ENCODE data around the gene RNF115.
A peak's percentile ranks its signal among the peaks of the same experiment; 100 is the strongest.
"Not testable (repeated sequence)": the region's sequence is repeated elsewhere in the genome, so short reads cannot be mapped to it uniquely, and the experiment has no call there.

RNF115 gene

GRCh38 chr1:145757420-145757819, 66.5 kb downstream of the RNF115 start:
- Mint-ChIP-seq H3K4me3 (no peak overlapping the region), H3K27me3 (no peaks in the 10 kb centered on the region), H3K9me3 (peaks cover 19% of the 10 kb centered on the region), H3K36me3 (ENCODE audit: low read depth) (peaks cover 85% of the 10 kb centered on the region), H3K4me1 (ENCODE audit: low read depth) (peaks cover 5% of the 10 kb centered on the region), H3K27ac (no peak overlapping the region)
- intact Hi-C loops (cut with micrococcal nuclease), result no loop called here

- H3K27me3 Mint-ChIP-seq, result no peaks in the 10 kb centered on the region
- H3K9me3 Mint-ChIP-seq, result no peaks in the 10 kb centered on the region
- H3K27ac Mint-ChIP-seq, result no peak overlapping the region
- no peak overlapping the region for H3K4me3 Mint-ChIP-seq
- intact Hi-C loops (cut with micrococcal nuclease), result no loop called here
- H3K4me1 Mint-ChIP-seq (ENCODE audit: low read depth), result peaks cover 25% of the 10 kb centered on the region
- H3K36me3 Mint-ChIP-seq (ENCODE audit: low read depth), result peaks cover 89% of the 10 kb centered on the region
Measured at GRCh38 chr1:145751491-145752037, 72.3 kb downstream of the RNF115 start.

- Mint-ChIP-seq H3K27ac (no peak overlapping the region), H3K36me3 (ENCODE audit: low read depth) (peaks cover 89% of the 10 kb centered on the region), H3K9me3 (no peaks in the 10 kb centered on the region), H3K27me3 (no peaks in the 10 kb centered on the region), H3K4me1 (ENCODE audit: low read depth) (peaks cover 21% of the 10 kb centered on the region), H3K4me3 (no peak overlapping the region)
- intact Hi-C loops (cut with micrococcal nuclease), result no loop called here
Measured at GRCh38 chr1:145750426-145750825, 73.5 kb downstream of the RNF115 start.

- intact Hi-C loops (cut with micrococcal nuclease), result no loop called here
- H3K9me3 Mint-ChIP-seq, result no peaks in the 10 kb centered on the region
- H3K36me3 Mint-ChIP-seq (ENCODE audit: low read depth), result peaks cover 100% of the 10 kb centered on the region
- no peaks in the 10 kb centered on the region for H3K27me3 Mint-ChIP-seq
- peaks cover 20% of the 10 kb centered on the region for H3K4me1 Mint-ChIP-seq (ENCODE audit: low read depth)
- H3K27ac Mint-ChIP-seq, result no peak overlapping the region
- no peak overlapping the region for H3K4me3 Mint-ChIP-seq
Measured at GRCh38 chr1:145747398-145748247, 76.3 kb downstream of the RNF115 start.

- Mint-ChIP-seq H3K36me3 (ENCODE audit: low read depth) (peaks cover 42% of the 10 kb centered on the region), H3K4me1 (ENCODE audit: low read depth) (no peaks in the 10 kb centered on the region)
- intact Hi-C loops (cut with micrococcal nuclease), result no loop called here
Measured at GRCh38 chr1:145740269-145740668, 83.6 kb downstream of the RNF115 start.

GRCh38 chr1:145736191-145736590, 87.7 kb downstream of the RNF115 start:
- Mint-ChIP-seq H3K4me1 (ENCODE audit: low read depth) (no peaks in the 10 kb centered on the region), H3K27ac (no peak overlapping the region)

More at GRCh38 chr1:145740269-145740668, 83.6 kb downstream of the RNF115 start:
- no peak overlapping the region for H3K27ac Mint-ChIP-seq
- H3K9me3 Mint-ChIP-seq, result no peaks in the 10 kb centered on the region
- no peak overlapping the region for H3K4me3 Mint-ChIP-seq
- no peaks in the 10 kb centered on the region for H3K27me3 Mint-ChIP-seq

GRCh38 chr1:145730900-145731299, 93.0 kb downstream of the RNF115 start:
- Mint-ChIP-seq H3K4me3 (no peak overlapping the region), H3K9me3 (no peaks in the 10 kb centered on the region), H3K4me1 (ENCODE audit: low read depth) (no peaks in the 10 kb centered on the region), H3K27ac (no peak overlapping the region), H3K36me3 (ENCODE audit: low read depth) (peaks cover 7% of the 10 kb centered on the region), H3K27me3 (no peaks in the 10 kb centered on the region)
- intact Hi-C loops (cut with micrococcal nuclease), result no loop called here

More at GRCh38 chr1:145736191-145736590, 87.7 kb downstream of the RNF115 start:
- H3K9me3 Mint-ChIP-seq, result no peaks in the 10 kb centered on the region
- intact Hi-C loops (cut with micrococcal nuclease), result no loop called here
- H3K27me3 Mint-ChIP-seq, result no peaks in the 10 kb centered on the region
- H3K36me3 Mint-ChIP-seq (ENCODE audit: low read depth), result peaks cover 4% of the 10 kb centered on the region
- H3K4me3 Mint-ChIP-seq, result no peak overlapping the region

- peaks cover 7% of the 10 kb centered on the region for H3K36me3 Mint-ChIP-seq (ENCODE audit: low read depth)
- H3K27me3 Mint-ChIP-seq, result no peaks in the 10 kb centered on the region
- intact Hi-C loops (cut with micrococcal nuclease), result no loop called here
- H3K4me3 Mint-ChIP-seq, result no peak overlapping the region
- H3K4me1 Mint-ChIP-seq (ENCODE audit: low read depth), result no peaks in the 10 kb centered on the region
- H3K27ac Mint-ChIP-seq, result no peak overlapping the region
- H3K9me3 Mint-ChIP-seq, result no peaks in the 10 kb centered on the region
Measured at GRCh38 chr1:145730467-145730866, 93.4 kb downstream of the RNF115 start.

- Mint-ChIP-seq H3K36me3 (ENCODE audit: low read depth) (peaks cover 7% of the 10 kb centered on the region), H3K4me3 (no peak overlapping the region), H3K27ac (no peak overlapping the region), H3K9me3 (no peaks in the 10 kb centered on the region), H3K4me1 (ENCODE audit: low read depth) (no peaks in the 10 kb centered on the region), H3K27me3 (no peaks in the 10 kb centered on the region)
- intact Hi-C loops (cut with micrococcal nuclease), result no loop called here
Measured at GRCh38 chr1:145729666-145730436, 94.0 kb downstream of the RNF115 start.

- intact Hi-C loops (cut with micrococcal nuclease), result no loop called here
- H3K4me3 Mint-ChIP-seq, result no peak overlapping the region
Measured at GRCh38 chr1:145729196-145729595, 94.7 kb downstream of the RNF115 start.

GRCh38 chr1:145726193-145726592, 97.7 kb downstream of the RNF115 start:
- intact Hi-C loops (cut with micrococcal nuclease); H3K36me3 Mint-ChIP-seq (ENCODE audit: low read depth); H3K9me3 Mint-ChIP-seq; H3K27ac Mint-ChIP-seq; H3K4me3 Mint-ChIP-seq; H3K4me1 Mint-ChIP-seq (ENCODE audit: low read depth); H3K27me3 Mint-ChIP-seq: not testable (repeated sequence)

More at GRCh38 chr1:145729196-145729595, 94.7 kb downstream of the RNF115 start:
- Mint-ChIP-seq H3K9me3 (no peaks in the 10 kb centered on the region), H3K36me3 (ENCODE audit: low read depth) (peaks cover 7% of the 10 kb centered on the region), H3K27ac (no peak overlapping the region), H3K27me3 (no peaks in the 10 kb centered on the region), H3K4me1 (ENCODE audit: low read depth) (no peaks in the 10 kb centered on the region)

- H3K36me3 Mint-ChIP-seq (ENCODE audit: low read depth), result no peaks in the 10 kb centered on the region
- intact Hi-C loops (cut with micrococcal nuclease), result no loop called here
- H3K4me3 Mint-ChIP-seq, result peak overlapping the region; percentile 41
- peaks cover 10% of the 10 kb centered on the region for H3K4me1 Mint-ChIP-seq (ENCODE audit: low read depth)
- H3K9me3 Mint-ChIP-seq, result no peaks in the 10 kb centered on the region
- peaks cover 23% of the 10 kb centered on the region for H3K27me3 Mint-ChIP-seq
- no peak overlapping the region for H3K27ac Mint-ChIP-seq
Measured at GRCh38 chr1:145720878-145721671, 102.8 kb downstream of the RNF115 start.

- no peak overlapping the region for H3K4me3 Mint-ChIP-seq
- H3K9me3 Mint-ChIP-seq, result no peaks in the 10 kb centered on the region
- H3K27ac Mint-ChIP-seq, result no peak overlapping the region
- peaks cover 10% of the 10 kb centered on the region for H3K4me1 Mint-ChIP-seq (ENCODE audit: low read depth)
- H3K36me3 Mint-ChIP-seq (ENCODE audit: low read depth), result no peaks in the 10 kb centered on the region
- intact Hi-C loops (cut with micrococcal nuclease), result no loop called here
- peaks cover 23% of the 10 kb centered on the region for H3K27me3 Mint-ChIP-seq
Measured at GRCh38 chr1:145720556-145720877, 103.4 kb downstream of the RNF115 start.

Measured in dendritic cell treated with granulocyte-macrophage colony-stimulating factor and Interleukin-4, amounts not matched to agents 40 ng/mL and 50 ng/mL, for 4 days (primary cell).